IPS DF 6.9 (cell line): ENCODE measurements around the gene UBL4A.

ENCODE experiments used
- DNase-seq: peaks from one replicate; pipeline ENCODE4 v3.0.0-alpha.2; 2013; ENCODE audit warnings: low read depth, low spot score
- H3K27ac ChIP-seq: one replicate; pipeline ENCODE4 v1.5.1; 2013; ENCODE audit warnings: low read length, control low read depth
- H3K27me3 ChIP-seq: 2 replicates; pipeline ENCODE4 v1.6.1; 2013; ENCODE audit warnings: mild to moderate bottlenecking, low read length; ENCODE audit not compliant: control insufficient read depth, insufficient read depth
- H3K36me3 ChIP-seq: 2 replicates; pipeline ENCODE4 v1.6.1; 2013; ENCODE audit warnings: low read length; ENCODE audit not compliant: control insufficient read depth, insufficient read depth
- H3K4me1 ChIP-seq: 2 replicates; pipeline ENCODE4 v1.6.1; 2013; ENCODE audit warnings: low read length; ENCODE audit not compliant: control insufficient read depth, insufficient read depth
- H3K4me3 ChIP-seq: 2 replicates; pipeline ENCODE4 v1.5.1; 2013; ENCODE audit warnings: mild to moderate bottlenecking, low read length
- H3K9me3 ChIP-seq: 2 replicates; pipeline ENCODE4 v1.6.1; 2013; ENCODE audit warnings: low read length, inconsistent platforms; ENCODE audit not compliant: control insufficient read depth, insufficient read depth
- WGBS: extraction: QIAGEN DNeasy Blood & Tissue Kit; methylation state at CpG from one replicate; pipeline ENCODE4 v1.1.7; 2013; ENCODE audit warnings: mixed read lengths, missing lambda C conversion rate; ENCODE audit not compliant: insufficient read length, insufficient coverage; 5-methylcytosine and 5-hydroxymethylcytosine counted together

UBL4A gene

DNA sequence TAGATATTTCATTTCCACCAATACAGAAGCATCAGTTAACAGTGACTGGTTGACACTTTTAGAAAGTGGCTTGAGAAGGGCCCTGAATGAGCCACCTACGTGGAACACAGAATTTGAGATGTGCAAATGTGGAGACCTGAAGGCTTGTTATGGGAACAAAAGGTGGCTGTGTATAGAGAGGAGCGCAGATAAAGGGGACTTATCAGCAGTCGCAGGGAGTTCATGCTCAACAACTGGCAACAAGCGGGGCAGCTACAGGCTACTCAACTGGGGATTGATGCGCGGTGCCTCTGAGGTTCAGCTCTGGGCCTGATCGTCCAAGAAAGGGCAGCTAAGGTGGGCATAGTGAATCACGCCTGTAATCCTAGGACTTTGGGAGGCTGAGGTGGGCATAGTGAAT is 33.0 kb upstream of the UBL4A start:
- no peaks in the 10 kb centered on the region for H3K27me3 ChIP-seq
- no peaks in the 10 kb centered on the region for H3K9me3 ChIP-seq
- no peaks in the 10 kb centered on the region for H3K36me3 ChIP-seq
- H3K27ac ChIP-seq, result no peak overlapping the region
- H3K4me1 ChIP-seq, result peaks cover 4% of the 10 kb centered on the region; the same call in 1 of the 2 replicates
- H3K4me3 ChIP-seq, result no peak overlapping the region
- no CpG with 5 or more reads among the region's 8 CpGs for WGBS
- no peak for DNase-seq

DNA sequence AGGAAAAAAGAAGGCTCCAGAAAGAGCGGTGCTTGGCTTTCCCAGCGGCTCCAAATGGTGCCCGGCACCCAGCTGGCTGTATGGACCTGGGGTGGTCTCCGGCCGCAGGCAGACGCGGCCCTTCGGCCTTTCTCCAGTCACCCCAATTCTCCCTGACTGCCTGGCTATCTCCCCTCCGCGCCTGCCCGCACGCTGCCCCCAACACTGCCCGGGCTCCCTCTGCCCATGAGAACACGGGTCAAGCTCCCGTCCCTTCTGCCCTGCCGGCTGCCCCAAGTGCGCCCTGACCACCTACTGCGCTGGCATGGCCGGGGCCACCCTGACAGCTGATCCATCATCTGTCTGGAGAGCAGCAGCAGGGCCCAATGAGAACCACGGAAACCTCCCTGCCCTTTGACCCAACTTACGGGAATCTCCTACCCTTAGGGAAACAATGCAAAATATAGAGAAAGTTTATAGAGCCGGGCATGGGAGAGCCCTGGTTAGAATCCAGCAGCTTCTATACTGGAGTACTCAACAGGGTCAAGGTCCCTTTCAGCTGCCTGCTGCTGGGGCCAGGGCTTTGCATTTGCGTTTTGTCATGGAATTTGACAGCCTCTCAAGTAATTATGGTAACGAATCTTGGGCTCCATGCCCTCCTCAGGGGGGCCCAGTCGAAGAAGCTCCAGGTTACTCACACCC is 30.8 kb upstream of the UBL4A start:
- Histone ChIP-seq H3K27me3 (no peaks in the 10 kb centered on the region), H3K36me3 (no peaks in the 10 kb centered on the region), H3K9me3 (no peaks in the 10 kb centered on the region), H3K27ac (no peak overlapping the region), H3K4me3 (no peak overlapping the region), H3K4me1 (peaks cover 4% of the 10 kb centered on the region; the same call in 1 of the 2 replicates)
- DNase-seq, result no peak
- no CpG with 5 or more reads among the region's 25 CpGs for WGBS

DNA sequence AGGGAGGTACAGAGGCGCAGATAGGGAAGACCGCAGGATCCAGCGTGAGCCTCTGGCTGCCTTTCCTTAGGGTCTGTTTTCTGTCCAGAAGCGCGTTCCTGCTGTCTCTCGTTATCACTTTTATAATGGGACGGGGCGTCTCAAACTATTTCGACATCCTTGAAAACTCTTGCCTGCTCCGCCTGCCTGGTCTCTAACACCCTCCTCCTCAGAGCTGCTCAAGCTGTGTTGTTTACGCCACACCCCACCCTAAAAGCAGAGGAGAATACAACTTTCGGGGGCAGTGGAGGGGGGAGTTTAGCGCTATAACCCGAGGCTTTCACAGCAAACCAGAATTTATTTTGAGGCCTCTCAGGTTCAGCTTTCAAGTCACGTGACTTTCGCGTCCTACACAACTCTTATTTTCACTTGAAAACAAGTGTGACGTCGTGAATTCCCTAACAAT is 30.3 kb upstream of the UBL4A start:
- H3K27ac ChIP-seq, result no peak overlapping the region
- DNase-seq, result no peak
- no CpG with 5 or more reads among the region's 19 CpGs for WGBS
- no peaks in the 10 kb centered on the region for H3K27me3 ChIP-seq
- H3K4me3 ChIP-seq, result peak overlapping the region; percentile 32; the same call in 1 of the 2 replicates
- H3K36me3 ChIP-seq, result no peaks in the 10 kb centered on the region
- H3K9me3 ChIP-seq, result no peaks in the 10 kb centered on the region
- H3K4me1 ChIP-seq, result peaks cover 4% of the 10 kb centered on the region; the same call in 1 of the 2 replicates

DNA sequence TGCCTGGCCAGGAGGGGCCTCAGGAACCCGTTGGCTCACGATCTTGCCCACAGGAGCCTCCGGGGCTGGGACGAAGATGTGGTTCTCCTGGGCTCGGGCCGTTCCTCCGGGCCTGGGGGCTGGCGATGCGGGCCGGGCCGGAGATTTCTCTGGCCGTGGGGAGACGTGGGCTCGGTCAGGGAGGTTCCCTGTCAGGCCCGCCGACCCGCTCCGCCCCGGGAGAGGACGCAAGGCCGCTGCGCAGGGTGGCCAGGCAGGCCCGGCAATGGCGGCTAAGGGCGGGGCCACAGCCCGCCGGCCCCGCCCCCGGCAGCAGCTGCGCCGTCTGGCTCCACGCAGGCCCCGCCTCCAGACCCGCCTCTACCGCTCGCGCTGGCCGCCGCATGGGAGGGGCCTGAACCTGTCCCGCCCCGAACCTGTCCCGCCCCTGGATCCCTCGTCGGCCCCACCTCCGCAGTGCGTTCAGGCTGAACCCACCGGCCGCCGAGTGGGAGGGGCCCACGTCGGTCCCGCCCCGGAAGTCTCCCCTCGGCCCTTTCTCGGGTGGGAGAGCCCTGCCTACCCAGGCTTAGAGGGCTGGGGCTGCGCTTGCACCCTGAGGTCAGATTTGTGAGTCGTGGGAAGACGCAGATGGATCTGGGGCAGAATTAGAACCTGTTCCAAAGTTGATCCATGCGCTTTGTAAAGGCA is 29.7 kb upstream of the UBL4A start, which contains the start of gene FAM3A:
TSS of gene FAM3A (minus strand) at position 267 of the 690 bp plus-strand sequence. CDS start 460 bp downstream, outside the sequence.
- peaks cover 4% of the 10 kb centered on the region; the same call in 1 of the 2 replicates for H3K4me1 ChIP-seq
- no peaks in the 10 kb centered on the region for H3K27me3 ChIP-seq
- H3K4me3 ChIP-seq, result peak within 1 kb of the TSS; percentile 80; the same call in 1 of the 2 replicates
- no peak for DNase-seq
- no peaks in the 10 kb centered on the region for H3K36me3 ChIP-seq
- no peak within 1 kb of the TSS for H3K27ac ChIP-seq
- no CpG with 5 or more reads among the region's 59 CpGs for WGBS
- no peaks in the 10 kb centered on the region for H3K9me3 ChIP-seq

DNA sequence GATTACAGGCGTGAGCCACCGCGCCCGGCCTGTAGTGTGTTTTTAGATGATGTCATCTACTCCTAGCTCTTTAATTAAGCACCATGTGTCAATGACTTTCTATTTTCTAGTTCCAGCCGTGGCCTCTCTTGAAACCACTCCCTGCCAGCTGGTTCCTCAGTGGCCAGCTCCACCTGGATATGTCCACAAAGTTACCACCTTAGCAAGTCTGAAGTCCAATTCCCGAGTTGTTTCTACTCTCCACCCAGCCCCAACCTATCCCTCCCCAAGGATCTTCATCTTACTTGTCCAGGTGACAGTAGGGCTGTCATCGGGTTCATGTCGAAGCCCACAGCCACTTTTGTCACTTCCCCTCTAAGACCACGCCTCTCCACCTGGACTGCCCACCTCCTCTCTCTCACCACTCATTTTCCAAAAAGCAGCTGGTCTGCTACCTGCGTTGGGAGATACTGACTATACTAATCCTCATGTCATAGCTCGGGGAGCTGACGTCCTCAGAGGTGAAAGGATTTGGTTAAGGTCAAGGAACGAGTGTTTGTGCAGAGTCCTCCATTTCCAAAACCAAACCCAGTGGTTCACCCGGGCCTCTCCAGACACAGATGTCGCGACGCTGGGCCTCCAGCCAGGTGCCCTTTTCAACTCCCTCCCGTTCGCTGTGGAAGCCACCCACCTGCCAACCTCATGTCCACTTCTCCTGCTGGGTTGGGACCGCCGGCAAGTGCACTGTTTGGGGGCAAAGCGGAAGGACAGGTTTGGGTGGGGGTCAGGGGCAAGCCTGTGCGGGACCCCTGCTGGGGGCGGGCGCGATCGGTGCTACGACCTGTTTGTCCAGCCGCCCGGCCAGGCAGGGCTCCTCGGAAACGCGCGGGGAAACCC is 28.9 kb upstream of the UBL4A start:
- Histone ChIP-seq H3K9me3 (no peaks in the 10 kb centered on the region), H3K27ac (no peak overlapping the region), H3K4me1 (peaks cover 4% of the 10 kb centered on the region; the same call in 1 of the 2 replicates), H3K4me3 (peak overlapping the region; percentile 80; the same call in 1 of the 2 replicates), H3K27me3 (no peaks in the 10 kb centered on the region), H3K36me3 (no peaks in the 10 kb centered on the region)
- WGBS, result no CpG with 5 or more reads among the region's 34 CpGs
- DNase-seq, result no peak

DNA sequence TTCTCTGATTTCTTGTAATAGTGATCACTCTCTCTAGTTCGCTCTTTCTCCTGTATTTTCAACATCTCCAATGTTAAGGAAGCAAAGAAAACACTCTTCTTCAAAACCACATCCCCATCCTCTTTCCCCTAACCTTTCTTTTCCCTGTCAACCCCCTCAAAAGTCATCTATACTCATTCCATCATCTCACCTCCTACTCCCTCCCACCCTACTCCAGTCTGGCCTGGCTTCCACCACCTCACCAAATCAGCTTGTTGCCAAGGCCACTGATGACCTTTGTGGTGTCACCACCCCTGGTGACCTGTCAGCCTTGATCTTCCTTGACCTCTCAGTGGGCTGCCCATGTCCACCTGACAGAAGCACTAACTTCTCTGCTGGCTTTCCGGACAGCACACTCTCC is 27.3 kb upstream of the UBL4A start:
- no peak overlapping the region for H3K4me3 ChIP-seq
- H3K27ac ChIP-seq, result no peak overlapping the region
- no CpG with 5 or more reads among the region's 2 CpGs for WGBS
- peaks cover 4% of the 10 kb centered on the region; the same call in 1 of the 2 replicates for H3K4me1 ChIP-seq
- no peaks in the 10 kb centered on the region for H3K9me3 ChIP-seq
- H3K36me3 ChIP-seq, result no peaks in the 10 kb centered on the region
- DNase-seq, result no peak
- H3K27me3 ChIP-seq, result no peaks in the 10 kb centered on the region

DNA sequence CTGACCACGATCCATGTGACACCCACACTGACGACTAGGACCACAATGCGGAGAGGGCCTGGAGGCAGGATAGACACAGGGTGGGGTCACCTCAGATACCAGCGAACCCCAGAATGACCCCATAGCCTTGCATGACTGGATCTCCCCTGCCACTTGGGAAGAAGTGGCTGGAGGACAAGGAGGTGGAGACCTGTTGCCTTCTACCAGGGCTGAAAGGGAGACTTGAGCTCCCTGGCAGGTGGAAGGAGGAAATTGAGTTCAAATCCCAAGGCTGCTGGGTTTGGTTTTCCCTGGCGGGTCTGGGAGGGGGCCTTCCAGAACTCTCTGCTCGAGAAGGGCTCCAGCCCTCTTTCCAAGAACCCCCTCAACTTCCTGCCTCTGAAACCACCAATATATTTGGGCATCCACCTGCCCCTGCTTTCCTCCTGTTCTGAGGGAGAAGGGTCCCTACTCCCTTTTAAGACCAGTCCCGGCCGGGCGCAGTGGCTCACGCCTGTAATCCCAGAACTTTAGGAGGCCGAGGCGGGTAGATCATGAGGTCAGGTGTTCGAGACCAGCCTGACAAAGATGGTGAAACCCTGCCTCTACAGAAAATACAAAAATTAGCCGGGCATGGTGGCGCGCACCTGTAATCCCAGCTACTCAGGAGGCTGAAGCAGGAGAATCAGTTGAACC is 26.6 kb upstream of the UBL4A start:
- peaks cover 4% of the 10 kb centered on the region; the same call in 1 of the 2 replicates for H3K4me1 ChIP-seq
- no peaks in the 10 kb centered on the region for H3K27me3 ChIP-seq
- no peaks in the 10 kb centered on the region for H3K36me3 ChIP-seq
- DNase-seq, result no peak
- WGBS, result no CpG with 5 or more reads among the region's 16 CpGs
- H3K9me3 ChIP-seq, result no peaks in the 10 kb centered on the region
- no peak overlapping the region for H3K27ac ChIP-seq
- no peak overlapping the region for H3K4me3 ChIP-seq

DNA sequence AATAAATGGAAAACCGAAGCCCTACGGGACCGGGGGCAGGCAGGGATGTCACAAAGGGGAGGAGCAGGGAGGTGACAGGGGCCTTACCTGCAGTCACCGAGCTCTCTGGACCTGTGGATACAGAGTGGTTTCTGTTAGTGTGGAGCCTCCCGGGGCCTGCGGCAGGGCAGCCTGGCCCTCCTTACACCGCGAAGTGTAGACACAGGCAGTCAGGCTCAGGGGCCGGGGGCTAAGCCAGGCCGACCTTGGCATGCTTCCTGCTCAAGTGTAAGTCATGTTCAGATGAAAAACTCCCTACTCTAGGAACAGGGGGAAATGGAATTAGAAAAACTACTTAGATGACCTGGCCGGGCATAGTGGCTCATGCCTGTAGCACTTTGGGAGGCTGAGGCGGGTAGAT is 25.3 kb upstream of the UBL4A start:
- Histone ChIP-seq H3K9me3 (no peaks in the 10 kb centered on the region), H3K27me3 (no peaks in the 10 kb centered on the region), H3K27ac (no peak overlapping the region), H3K4me3 (no peak overlapping the region), H3K4me1 (no peaks in the 10 kb centered on the region), H3K36me3 (no peaks in the 10 kb centered on the region)
- DNase-seq, result no peak
- WGBS, result no CpG with 5 or more reads among the region's 12 CpGs

DNA sequence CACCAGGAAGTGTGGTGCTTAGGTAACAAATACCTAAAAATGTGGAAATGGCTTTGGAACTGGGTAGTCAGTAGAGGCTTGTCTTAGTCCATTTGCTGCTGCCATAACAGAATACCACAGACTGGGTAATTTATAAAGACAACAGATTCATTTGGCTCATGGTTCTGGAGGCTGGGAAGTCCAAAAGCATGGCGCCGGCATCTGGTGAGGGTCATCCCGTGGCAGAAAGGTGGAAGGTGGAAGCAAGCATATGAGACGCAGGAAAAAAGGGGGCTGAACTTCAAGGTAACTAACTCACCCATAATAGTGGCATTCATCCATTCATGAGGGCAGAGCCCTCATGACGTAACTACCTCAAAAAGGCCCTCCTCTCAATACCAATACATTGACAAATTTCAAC is 23.0 kb upstream of the UBL4A start:
- Histone ChIP-seq H3K4me3 (no peak overlapping the region), H3K9me3 (no peaks in the 10 kb centered on the region), H3K4me1 (no peaks in the 10 kb centered on the region), H3K27ac (no peak overlapping the region), H3K27me3 (no peaks in the 10 kb centered on the region), H3K36me3 (no peaks in the 10 kb centered on the region)
- no CpG with 5 or more reads among the region's 5 CpGs for WGBS
- no peak for DNase-seq

DNA sequence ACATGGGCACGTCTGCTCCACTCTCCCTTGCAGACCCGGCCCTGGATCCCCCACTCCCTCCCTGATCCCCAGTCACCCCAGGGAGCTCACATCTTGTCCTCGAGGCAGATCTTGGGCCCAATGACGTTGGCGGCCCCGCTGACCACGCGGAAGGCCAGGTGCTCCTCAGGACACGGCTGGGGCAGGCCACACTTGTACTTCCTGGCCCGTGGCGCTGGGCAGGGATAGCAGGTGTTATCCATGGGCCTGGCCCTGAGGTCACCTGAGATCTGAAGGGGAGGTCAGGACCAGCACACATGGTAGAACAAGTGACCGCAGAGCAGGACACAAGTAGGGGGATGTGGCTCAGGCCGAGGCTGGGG is 21.9 kb upstream of the UBL4A start:
- Histone ChIP-seq H3K9me3 (no peaks in the 10 kb centered on the region), H3K4me1 (no peaks in the 10 kb centered on the region)
- WGBS, result no CpG with 5 or more reads among the region's 13 CpGs

More for the DNA sequence above, 21.9 kb upstream of the UBL4A start:
- Histone ChIP-seq H3K27ac (no peak overlapping the region), H3K36me3 (no peaks in the 10 kb centered on the region), H3K27me3 (no peaks in the 10 kb centered on the region), H3K4me3 (no peak overlapping the region)
- no peak for DNase-seq
